ENCODE measurements around the gene C5orf34.
"Not testable (repeated sequence)": the region's sequence is repeated elsewhere in the genome, so short reads cannot be mapped to it uniquely, and the experiment has no call there.

C5orf34 gene

GRCh38 chr5:43511062-43511461 lies 3.9 kb downstream of the C5orf34 start:
- DNase-seq, result not testable (repeated sequence)

GRCh38 chr5:43498581-43498980 lies 16.4 kb downstream of the C5orf34 start:
- DNase-seq, result no peak

- no peak for DNase-seq
Measured at GRCh38 chr5:43497311-43498104, 17.4 kb downstream of the C5orf34 start.

GRCh38 chr5:43491326-43491725 lies 23.6 kb downstream of the C5orf34 start:
- no peak for DNase-seq

- DNase-seq, result no peak
Measured at GRCh38 chr5:43486353-43486752, 28.6 kb downstream of the C5orf34 start.

GRCh38 chr5:43485406-43485805 lies 29.5 kb downstream of the C5orf34 start:
- no peak for DNase-seq

- DNase-seq, result peak; percentile 83
Measured at GRCh38 chr5:43484106-43484849, 30.7 kb downstream of the C5orf34 start.

GRCh38 chr5:43483298-43484105 lies 31.4 kb downstream of the C5orf34 start, which contains the start of gene TMEM267:
Gene TMEM267 (minus strand): TSS chr5:43483865. CDS start chr5:43453969, 29,896 bp downstream.
- peak; percentile 74 for DNase-seq

GRCh38 chr5:43482490-43483297 lies 32.3 kb downstream of the C5orf34 start:
- DNase-seq, result no peak

- DNase-seq, result no peak
Measured at GRCh38 chr5:43469671-43470391, 45.1 kb downstream of the C5orf34 start.

- no peak for DNase-seq
Measured at GRCh38 chr5:43467100-43467499, 47.8 kb downstream of the C5orf34 start.

- not testable (repeated sequence) for DNase-seq
Measured at GRCh38 chr5:43465455-43465854, 49.5 kb downstream of the C5orf34 start.

- no peak for DNase-seq
Measured at GRCh38 chr5:43461066-43461465, 53.9 kb downstream of the C5orf34 start.

GRCh38 chr5:43456556-43456955 lies 58.4 kb downstream of the C5orf34 start:
- no peak for DNase-seq

- not testable (repeated sequence) for DNase-seq
Measured at GRCh38 chr5:43441575-43441974, 73.4 kb downstream of the C5orf34 start.

- no peak for DNase-seq
Measured at GRCh38 chr5:43437062-43437660, 77.8 kb downstream of the C5orf34 start.

Data from activated CD4-positive, CD25-positive, alpha-beta regulatory T cell treated with anti-CD3 and anti-CD28 coated beads, Interleukin-2, amount 50 U/mL, for 72 hours (primary cell).